M059J (cell line): ENCODE measurements around the gene SH2D3A. TPM values are rescaled to one million over a fixed set of nuclear protein-coding genes. Genes with fewer than 3 reads are reported as not detected.
"Not testable (repeated sequence)": the region's sequence is repeated elsewhere in the genome, so short reads cannot be mapped to it uniquely, and the experiment has no call there.

Experiments
- DNase-seq: peaks from one replicate; pipeline ENCODE4 v3.0.0-alpha.2; 2012; ENCODE audit warnings: low read depth
- total RNA-seq: library from RNA; depleted of rRNA; stranded (reverse); fragments of >200 nt; shearing (Covaris generic); gene quantifications from 2 replicates; pipeline ENCODE4 v1.2.3, GENCODE V29; 2014

SH2D3A gene
- total RNA-seq, 1 experiment from 2014 or later, result not detected

- no peak for DNase-seq
These were observed 45.5 kb downstream of the SH2D3A start for GRCh38 chr19:6721773-6722172.

GRCh38 chr19:6721138-6721474 is 46.1 kb downstream of the SH2D3A start:
- no peak for DNase-seq

DNA sequence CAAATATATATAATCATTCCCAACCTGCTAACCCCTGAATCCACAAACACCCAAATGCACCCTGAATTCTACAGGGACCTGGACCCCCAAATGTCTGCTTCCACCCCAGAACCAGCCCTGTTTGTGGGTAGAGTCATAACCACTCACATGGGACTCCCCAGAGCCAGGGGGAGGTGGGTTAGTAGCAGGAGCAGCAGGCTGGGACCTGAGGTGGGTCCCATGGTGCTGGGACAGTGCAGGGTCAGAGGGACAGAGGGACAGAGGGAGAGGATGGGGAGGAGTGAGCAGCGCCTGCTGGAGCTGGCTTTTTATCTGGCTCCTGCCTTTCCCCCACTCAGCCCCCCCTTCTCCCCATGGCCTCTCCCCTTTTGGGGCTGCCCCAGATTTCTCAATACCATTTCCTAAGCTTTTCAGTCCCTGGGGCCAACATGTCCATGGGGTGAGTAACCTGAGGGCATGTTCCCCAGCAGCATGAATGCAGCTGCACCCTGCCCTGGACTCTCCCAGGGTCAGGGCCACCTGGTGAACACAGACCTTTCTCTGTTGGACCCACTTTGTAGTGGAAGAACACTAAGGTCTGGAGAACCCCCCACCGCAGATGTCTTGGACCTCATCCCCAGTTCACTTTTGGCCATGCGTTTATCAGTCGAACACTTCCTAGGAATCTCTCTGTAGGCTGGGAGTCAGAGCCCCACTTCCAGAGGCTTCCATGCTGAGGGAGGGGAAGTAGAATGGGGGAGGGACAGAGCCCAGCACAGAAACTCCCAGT is 46.7 kb downstream of the SH2D3A start, which contains the start of gene C3:
Gene C3 (minus strand): TSS at position 282 of the 769 bp plus-strand sequence. CDS start 61 bp downstream, at position 221.
- peak; percentile 75 for DNase-seq

DNA sequence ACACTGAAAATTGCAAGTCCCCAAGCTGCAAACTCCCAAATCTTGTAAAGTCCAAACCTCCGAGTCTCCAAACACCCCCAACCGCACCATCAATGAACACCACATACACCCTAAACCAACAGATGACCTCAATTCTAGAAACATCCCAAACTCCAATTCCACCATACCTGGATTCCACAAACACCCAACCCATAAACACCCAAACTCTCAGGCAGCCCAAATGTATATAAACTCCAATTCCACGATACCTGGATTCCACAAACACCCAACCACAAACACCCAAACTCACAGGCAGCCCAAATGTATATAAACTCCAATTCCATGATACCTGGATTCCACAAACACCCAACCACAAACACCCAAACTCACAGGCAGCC is 47.3 kb downstream of the SH2D3A start:
- no peak for DNase-seq

- no peak for DNase-seq
These were observed 47.7 kb downstream of the SH2D3A start for GRCh38 chr19:6719540-6719861.

DNA sequence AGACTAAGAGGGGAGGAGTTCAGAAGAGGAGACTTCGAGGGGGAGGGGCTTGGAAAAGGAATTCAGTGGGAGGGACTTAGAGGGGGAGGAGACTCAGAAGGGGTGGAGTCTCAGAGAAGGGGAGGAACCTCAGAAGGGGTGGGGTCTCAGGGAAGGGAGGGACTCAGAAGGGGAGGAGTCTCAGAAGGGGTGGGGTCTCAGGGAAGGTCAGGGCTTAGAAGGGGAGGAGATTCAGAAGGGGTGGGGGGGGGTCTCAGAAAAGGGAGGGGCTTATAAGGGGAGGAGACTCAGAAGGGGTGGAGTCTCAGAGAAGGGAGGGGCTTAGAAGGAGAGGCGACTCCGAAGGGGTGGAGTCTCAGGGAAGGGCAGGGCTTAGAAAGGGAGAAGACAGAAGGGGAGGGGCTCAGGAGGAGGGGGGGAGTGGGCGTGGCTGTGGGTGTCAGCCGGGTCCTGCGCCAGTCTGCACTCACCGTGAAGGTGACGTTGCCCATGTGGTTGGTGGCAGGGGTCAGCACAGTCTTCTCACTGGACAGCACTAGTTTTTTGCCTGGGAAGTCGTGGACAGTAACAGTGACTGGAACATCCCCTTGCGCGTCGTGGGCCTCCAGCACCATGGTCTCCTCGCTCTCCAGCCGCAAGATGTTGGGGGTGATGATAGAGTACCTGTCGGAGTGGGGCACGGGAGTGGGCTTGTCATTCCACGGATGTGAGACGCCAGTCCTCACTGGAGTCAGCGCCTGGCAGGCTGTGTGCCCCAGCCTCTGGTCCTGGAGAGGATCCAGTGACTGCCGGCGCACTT is 48.3 kb downstream of the SH2D3A start:
- peak; percentile 41 for DNase-seq

DNA sequence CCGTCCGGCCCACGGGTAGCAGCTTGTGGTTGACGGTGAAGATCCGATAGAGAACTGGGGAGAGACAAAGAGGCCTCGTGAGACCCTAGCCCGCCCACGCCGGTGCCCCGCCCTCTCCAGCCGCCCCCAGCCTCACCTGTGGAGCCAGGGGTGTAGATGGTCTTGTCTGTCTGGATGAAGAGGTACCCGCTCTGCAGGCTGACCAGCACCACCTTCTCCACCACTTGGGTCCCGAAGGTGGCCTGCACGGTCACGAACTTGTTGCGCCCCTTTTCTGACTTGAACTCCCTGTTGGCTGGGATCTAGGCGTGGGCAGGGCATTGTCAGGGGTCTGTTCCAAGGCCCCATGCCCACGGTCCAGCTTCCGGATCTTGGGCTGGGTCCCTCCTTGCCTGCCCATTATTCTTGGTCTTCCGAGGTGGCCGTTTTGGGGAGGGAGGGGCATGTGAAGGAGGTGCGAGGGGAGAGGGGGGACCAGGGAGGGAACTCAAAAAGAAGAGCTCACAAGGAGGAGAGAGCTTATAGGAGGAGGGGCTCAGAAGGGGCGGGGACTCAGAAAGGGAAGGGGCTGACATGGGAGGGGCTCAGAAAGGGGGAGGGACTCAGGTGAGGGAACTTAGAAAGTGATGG is 49.0 kb downstream of the SH2D3A start:
- DNase-seq, result no peak

GRCh38 chr19:6717441-6717971 is 49.7 kb downstream of the SH2D3A start:
- no peak for DNase-seq

DNA sequence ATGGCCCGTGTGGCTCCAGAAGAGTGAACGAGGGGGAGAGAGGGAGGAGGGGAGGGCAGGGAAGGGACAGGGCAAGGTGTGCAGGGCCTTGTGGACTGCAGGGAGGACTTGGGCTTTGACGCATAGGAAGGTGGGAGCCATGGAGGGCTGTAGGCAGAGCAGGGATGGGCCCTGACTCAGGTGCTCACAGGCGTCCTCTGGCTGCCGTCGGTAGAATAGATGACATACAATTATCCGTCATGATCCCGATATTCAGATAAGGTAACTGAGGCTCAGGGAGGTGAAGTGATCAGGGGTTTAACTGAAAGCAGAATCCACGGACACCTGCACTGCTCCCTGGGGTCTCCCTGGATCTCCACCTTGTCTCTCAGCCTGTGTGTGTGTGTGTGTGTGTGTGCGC is 50.2 kb downstream of the SH2D3A start:
- no peak for DNase-seq

- DNase-seq, result no peak
These were observed 50.6 kb downstream of the SH2D3A start for GRCh38 chr19:6716610-6716970.

- no peak for DNase-seq
These were observed 52.3 kb downstream of the SH2D3A start for GRCh38 chr19:6714749-6715555.

- no peak for DNase-seq
These were observed 53.2 kb downstream of the SH2D3A start for GRCh38 chr19:6713773-6714692.

DNA sequence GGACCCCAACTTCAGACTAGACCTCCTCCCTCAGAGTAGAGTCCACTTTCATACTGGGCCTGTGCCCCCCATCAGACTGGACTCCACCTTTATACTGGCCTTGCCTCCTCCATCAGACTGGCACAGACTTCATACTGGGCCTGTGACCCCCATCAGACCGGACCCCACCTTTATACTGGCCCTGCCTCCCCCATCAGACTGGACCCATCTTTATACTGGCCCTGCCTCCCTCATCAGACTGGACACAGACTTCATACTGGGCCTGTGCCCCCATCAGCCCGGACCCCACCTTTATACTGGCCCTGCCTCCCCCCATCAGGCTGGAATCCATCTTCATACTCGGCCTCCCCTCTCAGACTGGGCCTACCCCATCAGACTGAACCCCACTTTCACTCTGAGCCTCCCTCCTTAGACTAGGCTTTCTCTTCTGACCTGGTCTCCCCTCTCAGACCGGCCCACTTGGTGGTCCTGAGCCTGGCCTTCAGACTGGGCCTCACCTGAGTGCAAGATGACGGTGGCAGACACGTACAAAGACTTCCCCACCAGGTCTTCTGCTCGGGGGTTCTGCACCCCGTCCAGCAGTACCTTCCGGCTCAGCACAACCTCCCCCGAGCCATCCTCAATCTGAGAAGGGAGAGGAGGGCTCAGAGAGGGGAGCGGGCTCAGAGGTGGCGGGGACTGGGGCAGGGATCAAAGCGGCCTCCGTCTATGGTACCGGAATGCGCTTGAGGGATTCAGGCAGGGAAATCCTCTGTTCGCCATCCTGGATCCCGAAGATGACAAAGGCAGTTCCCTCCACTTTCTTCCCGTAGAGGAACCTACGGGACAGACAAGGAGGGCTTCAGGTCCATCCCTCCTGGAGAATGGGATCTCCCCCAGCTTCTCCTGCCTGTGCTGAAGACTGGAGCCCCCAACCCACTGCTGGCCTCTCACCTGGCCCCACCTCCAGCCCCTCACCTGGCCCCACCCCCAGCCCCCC is 54.3 kb downstream of the SH2D3A start:
- DNase-seq, result no peak

- DNase-seq, result no peak
These were observed 55.0 kb downstream of the SH2D3A start for GRCh38 chr19:6712231-6712630.

GRCh38 chr19:6711605-6712004 is 55.6 kb downstream of the SH2D3A start:
- no peak for DNase-seq

DNA sequence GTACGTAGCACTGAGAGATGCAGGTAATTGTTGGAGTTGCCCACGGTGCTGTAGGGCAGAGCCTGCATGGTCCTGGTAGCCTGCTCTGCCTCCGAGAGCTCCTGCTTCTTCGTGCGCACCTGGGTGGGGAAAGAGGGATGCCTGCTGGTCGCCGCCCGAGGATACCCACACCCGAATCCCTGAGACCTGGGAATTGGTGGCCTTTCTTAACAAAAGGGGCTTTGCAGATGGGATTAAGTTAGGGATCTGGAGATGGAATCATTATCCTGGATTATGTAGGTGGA is 56.2 kb downstream of the SH2D3A start:
- no peak for DNase-seq

GRCh38 chr19:6710273-6711077 is 56.8 kb downstream of the SH2D3A start:
- no peak for DNase-seq

GRCh38 chr19:6709549-6709948 is 57.7 kb downstream of the SH2D3A start:
- no peak for DNase-seq

DNA sequence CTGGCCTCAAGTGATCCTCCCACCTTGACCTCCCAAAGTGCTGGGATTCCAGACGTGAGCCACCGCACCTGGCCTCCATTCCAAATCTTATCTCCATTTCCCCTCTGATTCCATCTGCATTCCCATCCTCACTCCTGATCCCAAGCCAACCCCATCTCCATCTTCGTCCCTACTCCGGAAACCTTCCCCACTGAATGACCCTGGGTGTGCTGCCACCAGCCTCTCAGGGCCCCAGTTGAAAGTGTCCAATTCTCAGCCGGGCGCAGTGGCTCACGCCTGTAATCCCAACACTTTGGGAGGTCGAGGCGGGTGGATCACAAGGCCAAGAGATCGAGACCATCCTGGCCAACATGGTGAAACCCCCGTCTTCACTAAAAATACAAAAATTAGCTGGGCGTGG is 58.3 kb downstream of the SH2D3A start:
- DNase-seq, result not testable (repeated sequence)
